ENCODE measurements around the gene GM2A.

Gene GM2A

GRCh38 chr5:151275803-151276202 is 22.8 kb downstream of the GM2A start:
- no peak for TF ChIP-seq CTCF (IDR thresholded peaks at IDR 0.05; ENCODE audit: low read depth, low read length)
- DNase-seq (ENCODE audit: extremely low read depth, low read depth): no peak

GRCh38 chr5:151278845-151279244 is 25.9 kb downstream of the GM2A start:
- DNase-seq (ENCODE audit: extremely low read depth, low read depth): no peak
- TF ChIP-seq CTCF (IDR thresholded peaks at IDR 0.05; ENCODE audit: low read depth, low read length): no peak

- no peak for DNase-seq (ENCODE audit: extremely low read depth, low read depth)
- TF ChIP-seq CTCF (IDR thresholded peaks at IDR 0.05; ENCODE audit: low read depth, low read length): no peak
These were observed 27.5 kb downstream of the GM2A start for GRCh38 chr5:151280443-151280842.

- no peak for TF ChIP-seq CTCF (IDR thresholded peaks at IDR 0.05; ENCODE audit: low read depth, low read length)
- no peak for DNase-seq (ENCODE audit: extremely low read depth, low read depth)
These were observed 28.1 kb downstream of the GM2A start for GRCh38 chr5:151281001-151281639.

GRCh38 chr5:151283120-151283825 is 30.3 kb downstream of the GM2A start:
- TF ChIP-seq CTCF (IDR thresholded peaks at IDR 0.05; ENCODE audit: low read depth, low read length): no peak
- no peak for DNase-seq (ENCODE audit: extremely low read depth, low read depth)

GRCh38 chr5:151284392-151284967 is 31.5 kb downstream of the GM2A start:
- no peak for TF ChIP-seq CTCF (IDR thresholded peaks at IDR 0.05; ENCODE audit: low read depth, low read length)

GRCh38 chr5:151285683-151286082 is 32.7 kb downstream of the GM2A start:
- no peak for TF ChIP-seq CTCF (IDR thresholded peaks at IDR 0.05; ENCODE audit: low read depth, low read length)
- no peak for DNase-seq (ENCODE audit: extremely low read depth, low read depth)

More at GRCh38 chr5:151284392-151284967, 31.5 kb downstream of the GM2A start:
- no peak for DNase-seq (ENCODE audit: extremely low read depth, low read depth)
